Measurements from ENCODE around the gene ZFYVE28. TPM values are rescaled to one million over a fixed set of nuclear protein-coding genes. Genes with fewer than 3 reads are reported as not detected.

ZFYVE28 gene
- total RNA-seq, 1 experiment from 2014 or later = 5.0 TPM

DNA sequence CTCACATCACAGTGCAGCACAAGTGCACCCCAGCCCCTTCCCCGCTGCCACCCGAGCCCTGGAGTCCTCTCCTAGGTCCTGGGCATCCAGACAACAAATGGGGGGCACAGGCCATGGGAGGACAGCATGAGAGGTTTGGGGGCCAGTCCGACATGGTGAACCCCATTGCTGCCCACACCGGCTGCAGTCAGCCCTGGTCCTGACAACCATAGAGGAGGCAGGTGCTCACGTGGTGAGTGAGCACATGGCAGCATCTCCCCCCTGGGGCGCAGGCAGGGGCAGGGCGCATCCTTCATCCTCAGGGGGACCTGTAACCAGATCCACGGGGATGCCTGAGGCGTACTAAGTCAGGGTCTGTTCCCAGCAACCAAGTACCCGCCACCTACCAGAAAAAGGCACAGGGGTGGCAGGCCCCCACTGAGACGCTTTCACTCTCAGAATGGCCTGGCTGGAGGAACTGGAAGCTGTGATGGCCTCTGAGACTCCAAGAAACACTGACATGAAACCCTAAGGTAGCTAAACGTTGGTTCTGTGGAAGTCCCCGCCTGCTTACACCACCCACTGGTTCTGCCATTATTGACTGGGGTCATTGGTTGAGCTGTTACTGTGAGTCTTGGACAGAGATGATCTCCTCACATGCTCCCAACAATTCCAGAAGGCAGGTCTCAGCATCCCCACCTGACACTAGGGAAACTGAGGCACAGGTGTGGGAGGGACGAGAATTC, 6.5 kb downstream of the ZFYVE28 start:
- no peak for DNase-seq (ENCODE audit: low read depth)

DNA sequence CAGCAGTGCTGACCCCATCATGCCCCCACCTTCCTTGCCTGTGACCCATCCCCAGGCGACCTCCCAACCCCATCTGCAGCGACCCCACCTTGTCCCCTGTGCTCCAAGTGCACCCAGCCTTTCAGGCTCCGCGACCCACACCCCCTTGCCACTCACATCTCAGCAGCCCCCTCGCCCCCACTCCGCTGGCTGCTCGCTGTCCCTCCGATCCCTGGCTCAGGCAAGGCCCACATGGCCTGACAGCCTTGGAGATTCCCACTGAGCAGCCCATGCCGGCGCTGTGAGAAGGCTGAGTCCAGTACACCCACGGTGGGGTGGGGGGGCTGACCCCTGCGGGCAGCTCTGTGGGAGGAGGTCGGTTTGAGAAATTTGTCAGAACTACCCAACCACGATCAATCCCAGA, 9.1 kb downstream of the ZFYVE28 start:
- no peak for DNase-seq (ENCODE audit: low read depth)

GRCh38 chr4:2408976-2409375, 9.5 kb downstream of the ZFYVE28 start:
- DNase-seq (ENCODE audit: low read depth) = no peak

GRCh38 chr4:2408401-2408958, 10.0 kb downstream of the ZFYVE28 start:
- no peak for DNase-seq (ENCODE audit: low read depth)

- no peak for DNase-seq (ENCODE audit: low read depth)
These were observed 10.5 kb downstream of the ZFYVE28 start for GRCh38 chr4:2407991-2408342.

GRCh38 chr4:2406920-2407319, 11.5 kb downstream of the ZFYVE28 start:
- DNase-seq (ENCODE audit: low read depth) = no peak

DNA sequence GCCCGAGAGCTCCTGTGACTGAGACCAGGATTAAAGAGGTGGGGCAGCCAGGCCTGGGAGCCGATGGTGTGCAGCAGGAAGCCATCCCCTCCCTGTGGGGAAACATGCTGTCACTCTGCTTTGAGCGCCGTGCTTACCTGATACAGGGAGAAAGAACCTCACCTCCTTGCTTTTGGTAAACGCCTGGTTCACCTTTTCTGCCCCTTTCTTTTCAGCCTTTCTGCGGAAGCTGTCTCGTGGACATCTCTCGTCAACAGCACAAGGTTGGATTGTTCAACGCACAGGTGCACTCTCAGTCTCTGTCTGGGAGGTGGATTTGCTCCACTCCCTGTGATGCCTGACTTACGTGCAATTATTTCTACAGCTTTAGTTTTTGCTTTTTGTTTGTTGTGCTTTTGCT, 12.0 kb downstream of the ZFYVE28 start:
- no peak for DNase-seq (ENCODE audit: low read depth)

GRCh38 chr4:2402941-2403340, 15.5 kb downstream of the ZFYVE28 start:
- no peak for DNase-seq (ENCODE audit: low read depth)

GRCh38 chr4:2402048-2402842, 16.2 kb downstream of the ZFYVE28 start:
- DNase-seq (ENCODE audit: low read depth) = no peak

DNA sequence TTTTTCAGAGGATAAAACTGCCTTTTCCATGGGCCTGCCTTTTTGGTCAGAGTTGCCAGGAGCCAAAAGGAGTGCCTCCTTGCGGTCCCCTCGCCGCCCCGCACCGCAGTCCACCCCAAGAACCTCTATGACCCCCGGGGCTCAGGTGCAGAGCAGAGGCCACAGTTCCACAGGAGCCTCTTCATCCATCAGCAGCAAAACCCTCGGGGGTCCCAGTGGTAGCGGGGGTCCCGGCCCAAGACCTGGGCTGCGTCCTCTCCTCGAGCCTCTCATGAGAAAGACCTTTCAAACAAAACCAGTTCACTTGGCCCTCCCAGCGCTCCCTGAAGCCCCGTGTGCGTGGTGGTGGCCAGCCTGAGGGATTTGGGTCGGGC, 16.8 kb downstream of the ZFYVE28 start:
- no peak for DNase-seq (ENCODE audit: low read depth)

DNA sequence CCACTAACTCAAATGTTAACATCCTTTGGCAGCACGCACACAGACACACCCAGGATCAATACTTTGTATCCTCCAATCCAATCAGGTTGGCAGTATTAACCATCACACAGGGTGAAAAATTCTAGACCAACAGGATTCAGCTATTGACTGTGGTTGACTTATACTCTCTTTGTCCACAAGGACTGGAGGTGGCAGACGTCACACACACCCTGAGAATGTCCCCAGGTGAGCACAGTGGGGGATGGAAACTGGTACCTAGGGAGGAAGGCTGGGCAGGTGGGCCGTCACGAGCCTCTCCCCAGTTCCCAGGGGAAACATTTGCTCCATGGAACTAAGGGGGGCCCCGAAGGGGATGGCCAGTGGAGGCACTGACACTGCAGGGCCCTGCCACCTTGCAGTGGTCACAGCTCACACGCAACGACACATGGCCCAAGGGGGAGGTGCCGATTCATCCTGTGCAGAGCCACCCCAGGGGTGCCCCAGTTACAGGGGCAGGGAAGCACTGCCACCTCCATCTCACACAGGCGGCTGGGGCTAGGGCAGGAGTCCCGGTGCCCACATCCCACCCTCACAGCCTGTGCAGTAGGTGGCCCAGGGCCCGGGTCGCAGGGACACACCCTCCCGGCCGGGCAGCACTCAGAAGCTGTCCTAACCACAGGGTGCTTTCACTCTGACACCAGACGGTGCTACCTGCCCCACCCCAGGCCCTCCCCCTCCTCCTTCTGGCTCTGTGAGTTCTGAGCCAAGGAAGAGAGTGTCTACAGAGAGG, 17.4 kb downstream of the ZFYVE28 start:
- DNase-seq (ENCODE audit: low read depth) = no peak

- DNase-seq (ENCODE audit: low read depth) = no peak
These were observed 18.7 kb downstream of the ZFYVE28 start for GRCh38 chr4:2399631-2400190.

DNA sequence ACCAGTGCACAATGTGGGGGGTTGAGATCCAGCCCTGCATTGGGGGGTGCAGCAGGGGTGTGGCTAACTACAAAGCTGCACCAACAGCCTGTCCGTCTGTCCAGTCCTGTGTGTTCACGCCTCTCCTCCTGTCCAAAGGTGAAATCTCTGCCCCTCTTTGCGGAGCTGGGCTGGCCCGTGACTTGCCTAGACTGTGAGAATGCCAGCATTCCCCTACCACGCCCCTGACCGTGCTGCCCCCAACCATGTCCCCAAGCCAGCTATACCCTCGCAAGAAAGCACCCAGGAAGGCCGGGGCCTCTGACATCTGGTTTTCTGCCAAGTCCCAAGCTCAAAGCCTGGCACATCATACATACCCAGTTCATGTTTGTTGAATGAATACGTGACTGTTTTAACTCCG, 19.2 kb downstream of the ZFYVE28 start:
- no peak for DNase-seq (ENCODE audit: low read depth)

- no peak for DNase-seq (ENCODE audit: low read depth)
These were observed 20.7 kb downstream of the ZFYVE28 start for GRCh38 chr4:2397596-2398379.

DNA sequence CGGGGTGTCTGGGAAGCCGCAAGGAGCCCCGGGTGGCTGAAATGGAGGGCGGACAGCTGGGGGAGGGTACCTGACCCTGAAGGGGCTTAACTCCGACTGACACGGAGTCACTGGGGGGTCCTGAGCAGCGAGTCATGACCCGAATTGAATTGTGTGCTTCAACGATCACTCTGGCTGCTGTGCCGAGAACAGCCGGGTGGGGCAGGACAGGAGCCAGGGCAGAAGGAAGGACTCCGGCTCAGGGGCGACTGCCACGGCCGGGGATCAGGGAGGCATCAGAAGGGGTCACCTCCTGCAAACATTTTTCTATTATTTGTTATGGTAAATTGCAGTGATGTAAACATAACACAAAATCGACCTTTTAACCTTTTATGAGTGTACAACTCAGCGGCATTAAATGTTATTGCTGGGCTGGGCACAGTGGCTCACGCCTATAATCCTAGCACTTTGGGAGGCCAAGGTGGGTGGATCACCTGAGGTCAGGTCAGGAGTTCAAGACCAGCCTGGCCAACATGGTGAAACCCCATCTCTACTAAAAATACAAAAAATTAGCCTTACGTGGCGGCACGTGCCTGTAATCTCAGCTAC, 21.6 kb downstream of the ZFYVE28 start:
- DNase-seq (ENCODE audit: low read depth) = no peak

DNA sequence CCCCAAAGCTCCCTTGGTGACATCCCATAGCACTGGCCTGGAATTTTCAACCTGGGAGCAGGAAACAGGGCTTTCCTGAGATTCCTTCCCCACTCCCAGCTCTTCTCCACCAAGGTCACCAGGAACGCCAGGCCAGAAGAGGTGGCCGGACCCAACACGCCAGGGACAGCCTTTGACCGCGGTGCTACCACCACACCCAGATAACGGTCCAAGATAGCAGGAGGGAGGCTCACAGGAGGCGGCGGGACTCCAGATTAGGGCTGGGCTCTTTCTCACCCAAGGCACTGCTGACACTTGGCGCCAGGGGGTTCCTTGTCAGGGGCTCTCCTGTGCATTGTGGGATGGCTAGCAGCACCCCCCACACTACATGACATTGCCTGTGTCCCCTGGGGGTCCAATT, 22.9 kb downstream of the ZFYVE28 start:
- DNase-seq (ENCODE audit: low read depth) = no peak

DNA sequence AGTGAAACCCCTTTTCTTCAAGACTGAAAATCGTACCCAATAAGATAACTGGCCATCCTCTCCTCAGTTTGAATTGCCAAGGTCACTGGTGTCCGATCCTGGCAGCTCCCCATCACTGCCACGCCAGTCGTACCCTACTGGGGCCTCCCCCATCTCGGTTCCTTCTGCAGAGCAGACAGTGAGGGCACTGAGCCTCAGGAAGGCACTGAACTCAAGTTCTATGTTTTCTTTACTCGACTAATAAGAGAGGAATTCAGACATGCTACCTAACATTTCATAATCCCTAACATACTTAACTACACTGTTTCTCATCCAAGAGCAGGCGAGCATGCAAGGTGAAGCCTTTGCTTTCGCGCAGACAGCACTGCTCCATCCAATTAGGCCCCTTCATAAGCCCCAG, 23.4 kb downstream of the ZFYVE28 start:
- no peak for DNase-seq (ENCODE audit: low read depth)

- DNase-seq (ENCODE audit: low read depth) = no peak
These were observed 23.9 kb downstream of the ZFYVE28 start for GRCh38 chr4:2394528-2394927.

DNA sequence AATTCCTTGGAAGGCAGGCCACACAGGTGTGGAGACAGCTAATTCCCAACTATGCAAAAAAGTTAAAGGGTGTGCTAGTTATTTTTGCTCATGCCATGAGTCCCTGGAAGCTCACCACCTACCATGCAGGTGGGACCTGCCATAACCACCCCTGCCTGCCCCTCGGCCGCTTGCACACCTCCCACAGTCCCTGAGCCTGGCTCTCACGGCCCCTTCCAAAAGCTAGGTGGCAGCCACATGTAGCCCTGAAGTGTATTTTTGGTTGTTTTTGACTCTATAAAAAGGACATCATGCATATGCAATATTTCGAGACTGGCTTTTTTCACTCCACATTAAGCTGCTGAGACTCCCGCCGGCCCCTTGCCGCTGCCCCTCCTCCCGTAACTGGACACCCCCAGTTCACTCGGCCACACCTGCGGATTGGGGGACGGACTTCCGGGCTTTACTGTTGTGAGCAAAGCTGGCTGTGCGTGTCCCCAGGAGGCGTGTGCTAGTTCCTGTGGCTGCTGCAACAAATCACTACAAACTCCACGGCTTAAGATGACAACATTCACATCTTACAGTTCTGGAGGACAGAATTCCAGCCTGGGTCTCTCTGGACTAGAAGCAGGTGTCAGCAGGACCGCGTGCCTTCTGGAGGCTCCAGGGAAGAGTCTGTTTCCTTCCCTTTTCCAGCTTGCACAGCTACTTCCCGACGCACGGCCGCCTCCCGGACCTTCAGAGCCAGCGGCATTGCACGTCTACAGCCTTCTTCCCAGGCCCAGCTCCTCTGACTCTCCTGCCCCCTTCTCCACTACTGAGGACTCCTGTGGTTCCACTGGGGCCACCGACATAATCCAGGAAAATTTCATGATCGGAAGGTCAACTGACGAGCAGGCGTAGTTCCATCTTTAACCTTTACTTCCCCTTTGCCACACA, 24.8 kb downstream of the ZFYVE28 start:
- no peak for DNase-seq (ENCODE audit: low read depth)
